ENCODE data around the gene KIF26B.

DNA sequence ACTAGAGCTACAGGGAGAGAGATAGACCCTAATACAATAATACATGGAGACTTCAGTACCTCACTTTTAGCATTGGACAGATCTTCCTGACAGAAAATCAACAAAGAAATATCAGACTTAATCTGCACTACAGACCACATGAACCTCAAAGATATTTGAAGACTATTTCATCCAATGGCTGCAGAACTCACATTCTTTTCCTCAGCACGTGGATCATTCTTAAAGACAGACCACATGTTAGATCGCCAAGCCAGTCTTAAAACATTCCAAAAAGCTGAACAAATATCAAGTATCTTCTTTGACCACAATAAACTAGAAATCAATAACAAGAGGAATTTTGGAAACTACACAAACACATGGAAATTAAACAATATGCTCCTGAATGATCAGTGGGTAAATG is 576.0 kb downstream of the KIF26B start:
- TF ChIP-seq CTCF (conservative IDR thresholded peaks at IDR 0.05; ENCODE audit: low read depth, low read length): no peak
- TF ChIP-seq EZH2phosphoT487 (IDR thresholded peaks at IDR 0.05; ENCODE audit: borderline replicate concordance, low read length): no peak
